ENCODE results near the gene MS4A1.

MS4A1 gene

DNA sequence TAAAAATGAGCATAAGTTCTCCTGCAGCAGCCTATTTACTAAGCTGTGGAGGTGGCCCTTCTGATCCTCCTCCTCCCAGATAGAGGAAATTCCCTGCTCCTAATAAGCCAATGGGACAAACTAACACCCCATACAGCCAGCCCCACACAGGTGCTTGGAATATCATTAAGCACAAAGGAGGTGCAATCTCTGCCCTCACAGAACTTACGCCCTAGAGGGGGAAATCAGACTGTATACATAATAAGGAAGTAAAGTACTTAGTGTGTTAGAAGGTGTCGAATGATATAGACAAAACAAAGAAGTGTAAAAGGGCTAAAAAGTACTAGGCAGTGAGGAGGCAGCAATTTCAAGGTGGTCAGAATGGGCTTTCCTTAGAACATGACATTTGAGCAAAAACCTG lies 42.8 kb downstream of the MS4A1 start:
- Histone ChIP-seq H3K9me3 (replicated peaks in 1 of 2; ENCODE audit: control insufficient read depth in 2 of 2, insufficient read depth in 1 of 2, low read depth in 1 of 2, low read length in 2 of 2) (no peaks in the 10 kb centered on the region), H2AFZ (ENCODE audit: low read length) (no peak overlapping the region), H3K36me3 (replicated peaks in 1 of 2; ENCODE audit: control insufficient read depth in 2 of 2, insufficient read depth in 2 of 2, low read length in 2 of 2) (no peaks in the 10 kb centered on the region), H4K91ac (ENCODE audit: low read depth, low read length, poor library complexity) (no peak overlapping the region), H3K27me3 (ENCODE audit: control insufficient read depth in 3 of 3, insufficient read depth in 3 of 3, low read depth in 1 of 3, low read length in 3 of 3) (no peaks in the 10 kb centered on the region), H3K4me1 (ENCODE audit: control insufficient read depth in 2 of 2, insufficient read depth in 1 of 2, low read depth in 1 of 2, low read length in 2 of 2) (no peaks in the 10 kb centered on the region), H2BK12ac (ENCODE audit: low read length) (no peak overlapping the region), H4K8ac (ENCODE audit: low read depth, low read length) (no peak overlapping the region), H3K14ac (ENCODE audit: low read length) (no peak overlapping the region), H3K4me3 (ENCODE audit: low read length in 2 of 2) (no peak overlapping the region), H3K23ac (ENCODE audit: low read depth, low read length, poor library complexity) (no peak overlapping the region), H2BK5ac (ENCODE audit: low read length) (no peak overlapping the region), H3K27ac (replicated peaks; ENCODE audit: low read length) (no peak overlapping the region), H2BK120ac (ENCODE audit: low read depth, low read length) (no peak overlapping the region), H3K4ac (ENCODE audit: low read length) (no peak overlapping the region), H3K4me2 (ENCODE audit: insufficient read depth, low read length, poor library complexity, severe bottlenecking) (no peak overlapping the region), H3K9ac (ENCODE audit: low read depth, low read length, poor library complexity) (no peak overlapping the region), H3K18ac (ENCODE audit: low read length) (no peak overlapping the region), H2BK15ac (ENCODE audit: low read length) (no peak overlapping the region), H3K79me1 (ENCODE audit: low read depth, low read length) (no peaks in the 10 kb centered on the region), H2AK5ac (ENCODE audit: low read depth, low read length) (no peak overlapping the region)
- no peak for DNase-seq (ENCODE audit: low spot score)
- no CpG with 5 or more reads among the region's 2 CpGs for WGBS, 2 donors (ENCODE audit: extremely low coverage in 2 of 2, insufficient read length in 2 of 2, insufficient replicate concordance in 1 of 2)

- Histone ChIP-seq H3K27ac (replicated peaks; ENCODE audit: low read length) (no peak overlapping the region), H2AFZ (ENCODE audit: low read length) (no peak overlapping the region), H3K23ac (ENCODE audit: low read depth, low read length, poor library complexity) (no peak overlapping the region), H3K4me3 (ENCODE audit: low read length in 2 of 2) (no peak overlapping the region), H3K4me1 (ENCODE audit: control insufficient read depth in 2 of 2, insufficient read depth in 1 of 2, low read depth in 1 of 2, low read length in 2 of 2) (no peaks in the 10 kb centered on the region), H3K4me2 (ENCODE audit: insufficient read depth, low read length, poor library complexity, severe bottlenecking) (no peak overlapping the region), H3K79me1 (ENCODE audit: low read depth, low read length) (no peaks in the 10 kb centered on the region), H3K4ac (ENCODE audit: low read length) (no peak overlapping the region), H2BK12ac (ENCODE audit: low read length) (no peak overlapping the region), H3K27me3 (ENCODE audit: control insufficient read depth in 3 of 3, insufficient read depth in 3 of 3, low read depth in 1 of 3, low read length in 3 of 3) (no peaks in the 10 kb centered on the region), H3K14ac (ENCODE audit: low read length) (no peak overlapping the region), H2AK5ac (ENCODE audit: low read depth, low read length) (no peak overlapping the region), H4K8ac (ENCODE audit: low read depth, low read length) (no peak overlapping the region), H4K91ac (ENCODE audit: low read depth, low read length, poor library complexity) (no peak overlapping the region), H3K36me3 (replicated peaks in 1 of 2; ENCODE audit: control insufficient read depth in 2 of 2, insufficient read depth in 2 of 2, low read length in 2 of 2) (no peaks in the 10 kb centered on the region), H2BK5ac (ENCODE audit: low read length) (no peak overlapping the region), H3K9me3 (replicated peaks in 1 of 2; ENCODE audit: control insufficient read depth in 2 of 2, insufficient read depth in 1 of 2, low read depth in 1 of 2, low read length in 2 of 2) (no peaks in the 10 kb centered on the region), H2BK15ac (ENCODE audit: low read length) (no peak overlapping the region), H3K18ac (ENCODE audit: low read length) (no peak overlapping the region), H3K9ac (ENCODE audit: low read depth, low read length, poor library complexity) (no peak overlapping the region), H2BK120ac (ENCODE audit: low read depth, low read length) (no peak overlapping the region)
- WGBS, 2 donors (ENCODE audit: extremely low coverage in 2 of 2, insufficient read length in 2 of 2, insufficient replicate concordance in 1 of 2): no CpG with 5 or more reads among the region's 4 CpGs
- no peak for DNase-seq (ENCODE audit: low spot score)
These were observed 43.2 kb downstream of the MS4A1 start for GRCh38 chr11:60498853-60499252.

DNA sequence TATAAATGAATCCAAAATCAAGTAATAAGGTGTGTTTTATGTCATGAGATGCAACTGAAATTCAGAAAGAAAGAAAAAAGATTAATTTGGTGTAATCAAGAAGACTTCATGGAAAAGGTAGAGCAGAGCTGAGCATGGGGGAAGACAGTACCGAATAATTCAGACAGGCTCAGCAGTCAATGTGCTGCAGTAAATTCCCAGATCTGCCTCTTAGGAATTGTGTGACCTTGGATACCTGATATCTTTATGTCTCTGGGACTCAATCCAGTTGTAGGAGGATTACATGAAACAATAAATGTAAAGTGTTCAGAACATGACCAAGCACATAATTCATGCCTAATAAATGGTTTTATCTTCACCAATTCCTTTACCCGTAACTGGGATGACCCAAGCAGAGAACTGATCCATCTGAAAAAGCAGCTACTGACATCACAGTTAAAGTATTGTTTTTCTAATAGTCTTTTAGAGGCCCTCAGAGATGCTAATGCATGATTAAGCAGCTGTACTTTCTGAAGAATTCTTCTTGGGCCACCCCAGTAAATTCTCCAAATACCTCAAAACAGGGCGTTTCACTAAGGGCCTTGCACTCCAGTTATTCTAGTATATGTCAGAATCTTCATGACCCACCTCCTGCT lies 44.7 kb downstream of the MS4A1 start:
- Histone ChIP-seq H3K14ac (ENCODE audit: low read length) (no peak overlapping the region), H3K27me3 (ENCODE audit: control insufficient read depth in 3 of 3, insufficient read depth in 3 of 3, low read depth in 1 of 3, low read length in 3 of 3) (no peaks in the 10 kb centered on the region), H4K8ac (ENCODE audit: low read depth, low read length) (no peak overlapping the region), H3K36me3 (replicated peaks in 1 of 2; ENCODE audit: control insufficient read depth in 2 of 2, insufficient read depth in 2 of 2, low read length in 2 of 2) (no peaks in the 10 kb centered on the region), H3K9ac (ENCODE audit: low read depth, low read length, poor library complexity) (no peak overlapping the region), H3K18ac (ENCODE audit: low read length) (no peak overlapping the region), H2AFZ (ENCODE audit: low read length) (no peak overlapping the region), H2BK15ac (ENCODE audit: low read length) (no peak overlapping the region), H3K4ac (ENCODE audit: low read length) (no peak overlapping the region), H2BK12ac (ENCODE audit: low read length) (no peak overlapping the region), H3K79me1 (ENCODE audit: low read depth, low read length) (no peaks in the 10 kb centered on the region), H3K4me2 (ENCODE audit: insufficient read depth, low read length, poor library complexity, severe bottlenecking) (no peak overlapping the region), H2BK5ac (ENCODE audit: low read length) (no peak overlapping the region), H2AK5ac (ENCODE audit: low read depth, low read length) (no peak overlapping the region), H3K9me3 (replicated peaks in 1 of 2; ENCODE audit: control insufficient read depth in 2 of 2, insufficient read depth in 1 of 2, low read depth in 1 of 2, low read length in 2 of 2) (no peaks in the 10 kb centered on the region), H2BK120ac (ENCODE audit: low read depth, low read length) (no peak overlapping the region), H3K27ac (replicated peaks; ENCODE audit: low read length) (no peak overlapping the region), H3K4me3 (ENCODE audit: low read length in 2 of 2) (no peak overlapping the region), H3K23ac (ENCODE audit: low read depth, low read length, poor library complexity) (no peak overlapping the region), H3K4me1 (ENCODE audit: control insufficient read depth in 2 of 2, insufficient read depth in 1 of 2, low read depth in 1 of 2, low read length in 2 of 2) (no peaks in the 10 kb centered on the region), H4K91ac (ENCODE audit: low read depth, low read length, poor library complexity) (no peak overlapping the region)
- no CpG with 5 or more reads among the region's 3 CpGs for WGBS, 2 donors (ENCODE audit: extremely low coverage in 2 of 2, insufficient read length in 2 of 2, insufficient replicate concordance in 1 of 2)
- DNase-seq (ENCODE audit: low spot score): no peak

- Histone ChIP-seq H4K8ac (ENCODE audit: low read depth, low read length) (no peak overlapping the region), H3K9ac (ENCODE audit: low read depth, low read length, poor library complexity) (no peak overlapping the region), H3K27me3 (ENCODE audit: control insufficient read depth in 3 of 3, insufficient read depth in 3 of 3, low read depth in 1 of 3, low read length in 3 of 3) (no peaks in the 10 kb centered on the region), H4K91ac (ENCODE audit: low read depth, low read length, poor library complexity) (no peak overlapping the region), H3K79me1 (ENCODE audit: low read depth, low read length) (no peaks in the 10 kb centered on the region), H3K4me1 (ENCODE audit: control insufficient read depth in 2 of 2, insufficient read depth in 1 of 2, low read depth in 1 of 2, low read length in 2 of 2) (no peaks in the 10 kb centered on the region), H3K27ac (replicated peaks; ENCODE audit: low read length) (no peak overlapping the region), H3K4me2 (ENCODE audit: insufficient read depth, low read length, poor library complexity, severe bottlenecking) (no peak overlapping the region), H3K36me3 (replicated peaks in 1 of 2; ENCODE audit: control insufficient read depth in 2 of 2, insufficient read depth in 2 of 2, low read length in 2 of 2) (no peaks in the 10 kb centered on the region), H3K4ac (ENCODE audit: low read length) (no peak overlapping the region), H3K14ac (ENCODE audit: low read length) (no peak overlapping the region), H2BK15ac (ENCODE audit: low read length) (no peak overlapping the region), H2BK12ac (ENCODE audit: low read length) (no peak overlapping the region), H2AFZ (ENCODE audit: low read length) (no peak overlapping the region), H2BK120ac (ENCODE audit: low read depth, low read length) (no peak overlapping the region), H3K23ac (ENCODE audit: low read depth, low read length, poor library complexity) (no peak overlapping the region), H3K9me3 (replicated peaks in 1 of 2; ENCODE audit: control insufficient read depth in 2 of 2, insufficient read depth in 1 of 2, low read depth in 1 of 2, low read length in 2 of 2) (no peaks in the 10 kb centered on the region), H3K18ac (ENCODE audit: low read length) (no peak overlapping the region), H2AK5ac (ENCODE audit: low read depth, low read length) (no peak overlapping the region), H2BK5ac (ENCODE audit: low read length) (no peak overlapping the region), H3K4me3 (ENCODE audit: low read length in 2 of 2) (no peak overlapping the region)
- WGBS, 2 donors (ENCODE audit: extremely low coverage in 2 of 2, insufficient read length in 2 of 2, insufficient replicate concordance in 1 of 2): no CpG with 5 or more reads among the region's 3 CpGs
- no peak for DNase-seq (ENCODE audit: low spot score)
These were observed 46.7 kb downstream of the MS4A1 start for GRCh38 chr11:60502221-60502775.
